ENCODE results near the gene LUZP1.

The LUZP1 gene

DNA sequence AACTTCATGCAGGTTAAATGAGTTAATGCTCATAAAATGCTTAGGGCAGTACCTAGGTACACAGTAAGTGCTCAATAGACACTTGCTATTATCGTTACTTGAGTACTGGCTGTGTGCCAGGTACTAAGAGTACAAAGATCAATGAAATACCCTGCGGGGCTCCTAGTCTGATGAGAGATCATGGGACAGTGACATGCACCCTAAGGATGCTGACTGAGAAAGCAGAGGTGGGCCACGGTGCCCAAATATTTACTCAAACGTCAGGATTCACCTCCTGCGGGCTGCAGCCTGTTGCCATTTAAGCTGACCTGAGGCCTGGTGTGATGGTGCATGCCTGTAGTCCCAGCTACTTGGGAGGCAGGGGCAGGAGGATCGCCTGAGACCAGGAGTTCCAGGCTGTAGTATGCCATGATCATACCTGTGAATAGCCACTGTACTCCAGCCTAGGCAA, 19.8 kb upstream of the LUZP1 start:
- no peak for DNase-seq (ENCODE audit: low read depth)

DNA sequence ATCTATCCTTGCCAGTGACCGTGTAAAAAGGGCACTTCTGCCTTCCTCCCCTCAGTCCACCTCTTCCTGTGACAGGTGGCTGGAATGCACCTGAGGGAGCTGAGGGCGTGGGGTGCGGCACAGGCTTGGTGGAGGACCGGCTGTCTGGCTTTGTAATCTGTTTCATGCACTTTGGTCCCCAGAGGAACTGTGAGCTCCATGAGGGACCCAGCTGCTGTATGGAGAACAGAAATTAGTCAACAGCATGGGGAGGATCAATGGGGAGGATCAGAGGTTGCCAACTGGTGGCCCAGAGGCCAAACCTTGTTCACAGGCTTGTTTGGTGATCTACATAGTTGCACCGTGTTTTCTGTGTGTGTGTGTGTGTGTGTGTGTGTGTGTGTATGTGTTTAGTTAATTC, 19.0 kb upstream of the LUZP1 start:
- DNase-seq (ENCODE audit: low read depth), result no peak

DNA sequence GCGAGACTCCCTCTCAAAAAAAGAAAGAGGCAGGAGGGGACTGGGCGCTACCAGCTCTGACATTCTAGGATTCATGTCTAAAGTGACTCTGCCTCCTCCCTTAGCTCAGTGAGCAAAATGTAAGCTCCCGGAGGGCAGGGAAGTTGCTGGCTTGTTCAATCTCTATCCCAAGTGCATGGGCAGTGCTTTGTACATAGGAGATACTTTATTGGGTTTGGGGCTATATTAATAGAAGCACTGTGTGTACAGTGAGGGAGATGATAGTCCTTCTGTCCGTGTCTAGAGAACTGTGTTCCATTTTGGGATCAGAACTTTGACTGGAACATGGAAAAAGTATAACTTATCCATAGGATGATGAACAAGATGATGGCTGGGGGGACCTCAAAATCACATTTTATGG, 16.7 kb upstream of the LUZP1 start:
- DNase-seq (ENCODE audit: low read depth), result no peak

DNA sequence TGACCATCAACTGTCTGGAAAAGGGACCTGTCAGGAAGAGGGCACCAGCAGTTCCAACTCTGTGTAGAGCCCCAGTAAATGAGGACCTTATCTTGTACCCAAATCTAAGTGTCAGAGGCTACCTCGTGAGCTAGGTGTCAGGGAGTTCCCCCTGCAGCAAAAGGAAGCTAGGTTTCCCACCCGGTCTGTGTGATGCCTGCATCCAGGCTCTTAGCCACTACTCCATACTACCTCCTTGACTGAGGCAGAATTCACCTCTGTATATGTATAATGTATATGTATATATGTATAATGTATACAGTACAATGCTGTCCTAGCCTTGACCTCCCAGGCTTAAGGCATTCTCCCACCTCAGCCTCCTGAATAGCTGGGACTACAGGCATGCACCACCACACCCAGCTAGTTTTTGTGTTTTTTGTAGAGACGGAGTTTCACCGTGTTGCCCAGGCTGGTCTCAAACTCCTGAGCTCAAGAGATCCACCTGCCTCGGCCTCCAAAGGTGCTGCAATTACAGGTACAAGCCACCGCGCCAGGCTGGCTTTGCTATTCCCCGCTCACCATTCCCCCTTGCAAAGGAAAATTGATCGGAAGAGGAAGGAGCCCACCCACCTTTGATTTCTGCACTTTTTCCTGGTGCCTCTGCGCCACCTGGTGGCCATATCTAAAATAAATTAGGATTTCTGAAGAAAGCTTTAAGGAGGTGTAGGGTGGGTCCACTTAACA, 15.7 kb upstream of the LUZP1 start:
- DNase-seq (ENCODE audit: low read depth), result no peak

DNA sequence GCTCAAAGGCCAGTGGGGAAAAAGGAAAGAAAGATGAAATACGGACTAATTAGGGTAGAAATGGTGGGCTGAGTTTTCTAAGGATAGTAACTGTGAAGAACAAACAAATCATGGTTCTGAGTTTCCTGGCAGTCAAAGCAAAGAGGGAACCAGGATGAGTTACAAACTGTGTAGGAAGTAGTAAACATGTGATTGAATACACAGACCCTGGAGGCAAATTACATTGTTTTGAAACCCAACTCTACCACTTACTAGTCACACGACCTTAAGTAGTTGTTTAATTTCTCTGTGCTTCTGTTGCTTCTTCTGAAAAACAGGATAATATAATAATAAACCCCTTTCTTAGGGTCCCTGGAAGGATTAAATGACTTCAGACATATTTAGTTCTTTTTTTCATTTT, 11.2 kb upstream of the LUZP1 start:
- no peak for DNase-seq (ENCODE audit: low read depth)

DNA sequence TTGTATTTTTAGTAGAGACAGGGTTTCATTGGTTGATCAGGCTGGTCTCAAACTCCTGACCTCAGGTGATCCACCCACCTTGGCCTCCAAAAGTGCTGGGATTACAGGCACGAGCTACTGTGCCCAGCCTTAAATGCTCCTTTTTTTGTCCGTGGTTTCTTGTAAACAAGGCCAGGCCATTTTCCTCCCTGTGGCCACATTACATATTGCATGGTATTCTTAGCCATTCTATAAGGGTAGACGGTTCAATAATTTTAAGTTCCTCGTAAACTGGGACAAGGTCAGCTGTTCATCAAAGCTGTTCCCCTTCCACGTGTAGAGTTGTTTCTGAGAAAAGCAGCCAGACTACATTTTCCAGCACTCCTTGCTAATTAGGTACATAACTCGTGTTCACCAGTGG, 10.3 kb upstream of the LUZP1 start:
- no peak for DNase-seq (ENCODE audit: low read depth)

DNA sequence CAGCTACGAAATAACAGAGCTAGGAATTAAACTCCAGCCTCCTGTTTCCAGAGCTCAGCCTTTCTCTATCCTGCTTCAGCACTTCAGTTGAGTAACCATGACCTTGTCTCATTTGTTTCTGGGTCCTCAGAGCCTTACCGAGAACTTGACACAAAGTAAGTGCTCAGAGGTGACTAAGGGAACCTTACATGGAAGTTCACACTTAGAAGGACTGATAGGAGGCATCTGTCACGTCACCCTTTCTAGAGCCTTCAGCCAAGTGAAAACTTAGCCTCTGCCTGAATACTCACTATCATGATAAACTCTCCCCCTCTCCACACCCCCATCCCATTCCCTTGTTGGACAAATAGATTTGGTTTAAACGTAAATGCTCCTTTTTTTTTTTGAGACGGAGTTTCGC, 9.8 kb upstream of the LUZP1 start:
- no peak for DNase-seq (ENCODE audit: low read depth)

DNA sequence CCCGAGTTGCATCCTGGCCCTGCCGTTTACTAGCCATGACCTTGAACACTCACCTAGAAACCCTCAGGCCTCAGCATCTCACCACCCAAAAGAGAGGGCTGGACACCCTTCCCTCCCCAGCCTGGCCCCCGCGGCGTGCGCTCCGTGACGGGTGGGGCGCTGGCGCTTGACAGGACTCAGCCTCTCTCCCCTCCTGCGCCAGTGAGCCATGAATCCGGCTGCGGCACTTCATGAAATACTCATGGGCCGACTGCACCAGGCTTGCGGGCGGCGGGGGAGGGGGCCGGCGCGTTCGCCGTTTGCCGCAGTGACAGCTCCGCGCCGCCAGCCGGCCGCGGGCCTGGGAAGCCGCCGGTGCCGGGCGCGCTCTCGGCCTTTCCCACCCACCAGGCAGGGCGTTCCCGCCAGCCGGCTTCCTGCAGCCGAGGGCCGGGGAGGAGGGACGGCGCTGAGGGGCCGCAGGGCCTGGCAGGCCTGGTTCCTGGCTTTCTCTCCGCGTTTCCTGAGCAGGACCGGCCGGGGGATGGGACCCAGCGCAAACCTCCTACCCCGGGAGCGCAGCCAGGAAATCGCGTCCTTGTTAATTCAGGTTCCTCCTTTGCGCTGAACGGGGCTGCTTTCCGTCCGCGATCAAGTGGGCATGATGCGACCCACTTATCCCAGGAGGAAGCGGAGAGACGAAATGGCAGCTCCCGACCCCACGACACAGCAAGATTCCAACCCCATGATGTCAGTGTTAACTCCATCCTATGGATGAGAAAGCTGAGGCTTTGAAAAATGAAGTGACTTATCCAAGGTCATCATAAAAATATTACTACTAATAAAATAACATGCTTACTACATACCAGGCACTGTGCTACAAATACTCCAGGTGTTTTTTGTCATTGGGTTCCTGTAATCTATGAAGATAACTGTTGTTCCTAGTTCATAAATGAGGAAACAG, 9.1 kb upstream of the LUZP1 start:
- DNase-seq (ENCODE audit: low read depth), result peak; percentile 29

DNA sequence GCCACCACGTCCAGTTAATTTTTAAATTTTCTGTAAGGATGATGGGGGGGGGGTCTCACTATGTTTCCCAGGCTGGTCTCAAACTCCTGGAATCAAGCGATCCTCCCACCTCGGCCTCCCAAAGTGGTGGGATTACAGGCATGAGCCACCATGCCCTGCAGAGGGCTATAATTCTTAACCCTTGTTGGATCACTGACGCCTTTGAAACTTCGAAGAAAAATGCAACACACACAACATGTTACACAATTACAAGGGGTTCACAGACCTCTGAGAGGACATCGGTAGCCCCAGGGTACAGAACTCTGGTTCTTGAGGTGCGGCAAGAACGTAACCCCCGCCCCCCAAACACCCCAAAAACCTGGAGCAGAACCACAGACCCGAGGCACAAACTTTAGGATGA, 8.4 kb upstream of the LUZP1 start:
- DNase-seq (ENCODE audit: low read depth), result no peak

DNA sequence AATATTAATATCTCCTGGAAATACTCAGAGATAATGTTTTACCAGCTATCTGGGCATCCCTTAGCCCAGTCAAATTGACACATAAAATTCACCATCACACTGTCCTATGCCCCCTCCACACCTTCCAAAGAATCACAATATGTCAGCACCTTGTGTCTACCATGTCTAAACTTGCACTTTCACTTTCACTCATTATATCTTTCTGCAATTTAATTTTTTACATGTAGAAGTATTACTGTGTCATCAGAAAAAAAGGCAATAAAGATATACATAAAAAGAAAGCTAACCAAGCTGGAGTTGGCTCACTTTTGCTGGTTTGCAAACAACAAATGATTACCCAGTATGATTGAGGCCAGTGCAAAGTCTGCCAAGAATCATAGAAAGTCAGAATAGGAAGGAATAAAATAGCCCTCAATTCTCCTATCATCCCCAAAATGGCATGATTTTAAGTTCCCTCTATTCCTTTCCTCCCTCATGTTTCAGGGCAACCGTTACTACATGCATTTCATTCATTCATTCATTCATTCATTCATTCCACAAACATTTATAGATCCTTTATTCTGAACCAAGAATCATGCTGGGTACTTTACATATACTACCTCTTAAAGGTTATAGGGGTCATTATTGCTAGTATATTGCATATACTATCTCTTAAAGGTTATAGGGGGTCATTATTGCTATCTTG, 5.9 kb upstream of the LUZP1 start:
- DNase-seq (ENCODE audit: low read depth), result no peak

DNA sequence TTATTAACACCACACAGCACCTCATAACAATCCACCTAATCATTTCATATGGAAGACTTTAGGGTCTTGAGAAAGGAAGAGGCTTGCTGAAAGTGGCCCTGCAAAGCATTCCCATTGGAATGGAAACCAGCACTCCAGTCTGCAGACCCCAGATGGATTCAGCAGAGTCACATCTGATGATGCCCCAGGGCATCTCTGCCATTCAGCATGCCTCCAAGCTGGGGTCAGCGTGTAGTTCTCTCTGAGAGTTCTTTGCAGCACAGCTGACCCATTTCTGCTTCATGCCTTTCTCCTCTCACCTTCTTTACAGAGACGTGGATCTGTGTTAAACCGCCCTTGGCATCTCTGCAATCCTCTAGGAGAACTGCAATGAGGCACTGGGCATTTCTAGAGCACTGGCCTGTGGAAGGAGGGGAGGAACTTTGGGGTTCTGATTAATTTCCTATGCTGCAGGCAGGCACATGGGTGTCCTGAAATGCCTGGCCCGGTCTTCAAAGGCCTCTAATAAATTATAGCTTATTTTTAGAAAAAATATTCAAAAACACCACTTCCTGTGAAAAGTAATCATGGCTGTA, 2.6 kb upstream of the LUZP1 start:
- DNase-seq (ENCODE audit: low read depth), result no peak

DNA sequence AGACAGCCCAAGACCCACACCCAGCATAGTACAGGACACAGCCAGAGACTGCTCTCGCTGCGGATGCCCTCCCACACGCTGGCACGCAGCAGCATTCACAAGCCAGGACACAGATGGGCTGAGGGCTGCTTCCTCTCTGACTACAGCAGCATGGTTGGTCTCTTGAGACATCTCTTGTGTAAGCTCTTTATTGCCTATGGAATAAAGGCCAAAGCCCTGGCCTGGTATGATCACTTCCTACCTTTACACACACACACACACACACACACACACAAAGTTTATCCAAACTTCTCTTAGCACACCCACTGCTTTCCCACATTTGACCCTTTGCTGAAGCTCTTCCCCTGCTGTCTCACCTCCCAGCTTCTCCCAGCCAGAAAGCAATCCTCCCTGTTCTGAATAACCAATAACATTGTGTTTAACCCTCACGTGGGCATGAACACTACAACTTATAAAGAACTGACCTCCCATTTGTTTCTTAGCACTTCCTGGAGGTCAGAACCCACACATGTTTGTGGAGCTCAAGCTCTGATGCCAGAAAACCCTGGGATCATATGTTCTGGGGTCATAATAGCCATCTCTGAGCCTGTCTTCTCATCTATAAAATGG, 1.2 kb upstream of the LUZP1 start:
- no peak for DNase-seq (ENCODE audit: low read depth)

DNA sequence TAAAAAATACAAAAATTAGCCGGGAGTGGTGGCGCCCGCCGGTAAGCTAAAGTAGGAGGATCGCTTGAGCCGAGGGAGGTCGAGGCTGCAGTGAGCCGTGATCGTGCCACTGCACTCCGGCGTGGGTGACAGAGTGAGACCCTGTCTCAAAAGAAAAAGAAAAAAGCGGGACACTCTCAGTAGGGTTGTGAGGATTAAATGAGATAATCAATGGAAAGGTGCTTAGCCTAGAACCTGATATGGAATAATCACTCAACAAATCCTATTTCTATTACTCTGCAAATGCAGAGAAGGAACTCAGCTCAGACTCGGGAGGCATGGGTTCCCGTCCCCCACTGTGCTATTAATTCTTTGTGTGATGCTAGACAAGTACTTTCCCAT, 529 bp upstream of the LUZP1 start:
- DNase-seq (ENCODE audit: low read depth), result no peak

DNA sequence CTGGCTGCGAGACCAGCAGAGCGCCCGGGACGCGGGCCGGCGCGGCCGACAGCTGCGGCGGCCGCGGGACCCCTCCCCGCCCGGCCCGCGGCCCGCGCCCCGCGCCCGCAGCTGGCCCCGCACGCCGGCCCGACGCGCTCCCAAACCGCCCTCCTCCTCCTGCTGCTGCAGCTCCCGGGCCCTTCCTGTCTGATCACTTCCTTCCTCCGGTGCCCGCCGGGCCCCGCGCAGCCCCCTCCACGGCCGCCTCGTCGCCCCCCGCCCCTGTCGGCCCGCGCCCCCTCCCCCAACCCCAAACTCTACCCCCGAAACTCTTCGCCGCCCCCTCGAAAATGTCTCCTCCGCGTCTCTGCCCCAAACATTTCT, 594 bp downstream of the LUZP1 start:
- peak; percentile 9 for DNase-seq (ENCODE audit: low read depth)

DNA sequence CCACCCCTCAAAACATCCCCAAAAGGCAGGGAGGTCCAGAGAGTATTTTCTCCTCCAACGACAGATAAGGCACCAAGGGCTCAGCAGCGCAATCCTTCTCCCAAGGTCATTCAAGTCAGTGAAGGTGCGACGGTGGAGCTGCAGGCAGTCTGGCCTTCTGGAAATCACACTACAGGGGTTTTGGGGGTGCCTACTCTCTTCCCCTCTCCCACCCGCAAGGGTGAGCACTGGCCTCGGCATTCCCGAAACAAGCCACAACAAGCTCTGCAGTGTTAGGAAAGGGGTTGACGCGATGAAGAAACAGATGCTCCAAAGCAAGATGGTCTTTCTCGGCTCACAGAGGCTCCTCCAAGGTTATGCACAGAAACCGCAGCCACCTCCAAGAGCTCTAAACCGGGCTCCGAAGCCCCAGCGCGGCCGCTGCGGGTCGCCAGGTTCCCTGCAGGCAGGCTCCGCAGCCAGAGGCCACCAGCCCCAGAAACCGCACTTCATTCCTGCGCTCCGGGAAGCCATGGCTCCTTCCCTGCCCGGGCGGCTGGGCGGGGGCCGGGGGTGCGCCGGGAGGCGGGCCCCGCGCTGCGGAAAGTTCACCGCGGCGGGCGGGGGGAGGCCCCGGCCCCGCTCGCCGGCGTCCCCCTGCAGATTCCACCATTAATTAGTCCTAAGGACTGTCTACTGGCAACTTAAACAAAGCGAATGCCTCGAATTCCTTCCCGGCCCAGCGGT, 1.1 kb downstream of the LUZP1 start:
- peak; percentile 21 for DNase-seq (ENCODE audit: low read depth)

DNA sequence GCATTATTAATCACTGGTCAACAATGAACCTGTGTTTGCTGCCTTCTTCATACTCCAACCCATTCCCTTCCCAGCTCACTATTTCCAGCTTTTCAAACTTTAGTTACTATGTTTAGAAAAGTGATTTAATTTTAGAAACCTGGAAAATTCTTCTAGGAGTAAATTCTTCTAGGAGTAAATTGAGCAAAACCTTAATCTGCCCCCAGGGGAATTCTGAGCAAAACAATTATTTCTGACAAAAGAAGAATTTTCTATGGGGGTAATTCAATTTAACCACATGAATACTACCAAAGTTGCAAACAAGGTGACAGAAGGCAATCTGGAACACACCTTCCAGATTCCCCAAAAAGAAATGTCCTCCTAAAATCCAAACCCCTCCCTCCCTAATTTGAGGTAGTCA, 1.8 kb downstream of the LUZP1 start:
- no peak for DNase-seq (ENCODE audit: low read depth)

DNA sequence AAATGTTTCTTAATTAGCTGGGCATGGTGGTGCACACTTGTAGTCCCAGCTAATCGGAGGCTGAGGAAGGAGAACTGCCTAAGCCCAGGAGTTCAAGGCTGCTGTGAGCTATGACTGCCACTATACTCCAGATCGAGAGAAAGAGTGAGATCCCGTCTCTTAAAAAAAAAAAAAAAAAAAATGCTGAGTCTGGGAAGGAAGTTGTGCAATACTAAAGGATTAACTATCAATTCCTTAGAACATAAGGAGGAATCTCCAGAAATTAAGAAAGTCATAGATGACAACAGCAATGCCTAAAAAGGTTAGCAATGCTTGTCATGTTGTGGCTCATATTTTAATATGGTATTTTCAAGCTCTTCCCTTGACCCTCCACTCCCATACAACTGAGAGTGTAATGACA, 5.3 kb downstream of the LUZP1 start:
- DNase-seq (ENCODE audit: low read depth), result no peak

DNA sequence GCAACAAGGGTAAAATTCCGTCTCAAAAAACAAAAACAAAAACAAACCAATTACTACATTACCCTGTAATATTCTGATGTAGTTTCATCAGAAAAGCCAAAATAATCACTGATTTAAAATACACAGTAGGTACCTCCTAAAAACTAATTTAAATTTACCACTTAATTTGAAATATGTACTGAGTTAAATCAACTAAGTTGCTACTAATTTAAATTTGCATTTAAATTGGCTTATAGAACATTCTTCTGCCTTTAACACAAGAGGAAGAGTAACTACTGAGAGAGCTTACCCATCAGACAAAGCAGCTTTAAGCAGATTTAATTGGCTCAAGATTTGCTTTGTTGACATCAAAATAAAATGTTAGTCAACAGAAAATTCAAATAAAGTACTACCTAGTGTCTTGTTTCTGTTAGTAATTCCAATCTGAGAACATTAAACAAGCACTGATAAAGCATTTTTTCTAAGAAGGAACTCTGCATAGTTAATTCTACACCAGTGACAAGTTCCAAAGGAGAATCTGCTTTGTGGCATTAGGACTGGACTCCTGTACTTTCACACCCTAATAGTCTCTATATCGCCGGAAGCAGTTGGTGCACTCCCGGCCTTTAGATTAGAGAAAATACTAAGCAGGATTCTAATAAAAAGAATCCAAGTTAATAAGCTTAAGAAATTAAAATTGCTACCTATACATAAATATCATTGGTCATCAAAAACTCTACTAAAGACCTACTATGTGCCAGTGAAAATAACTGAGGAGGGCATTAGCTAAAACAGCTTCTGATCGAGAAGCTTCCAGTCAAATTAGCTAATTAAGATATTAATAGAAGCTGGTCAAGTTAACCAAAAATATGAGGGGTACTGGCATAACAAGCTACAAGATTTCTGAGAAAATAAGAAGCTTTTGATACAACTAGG, 8.4 kb downstream of the LUZP1 start:
- DNase-seq (ENCODE audit: low read depth), result no peak

DNA sequence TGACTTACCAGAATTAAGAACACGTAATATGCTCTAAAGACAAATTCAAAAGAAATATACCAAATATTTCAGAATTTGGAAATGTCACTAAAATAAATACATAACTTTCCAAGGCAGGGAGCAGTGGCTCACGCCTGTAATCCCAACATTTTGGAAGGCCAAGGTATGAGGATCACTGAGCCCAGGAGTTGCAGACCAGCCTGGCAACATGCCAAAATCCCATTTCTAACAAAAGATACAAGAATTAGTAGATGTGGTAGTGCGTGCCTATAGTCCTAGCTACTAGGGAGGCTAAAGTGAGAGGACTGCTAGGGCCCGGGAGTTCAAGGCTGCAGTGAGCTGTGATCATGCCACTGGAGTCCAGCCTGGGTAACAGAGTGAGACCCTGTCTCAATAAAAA, 11.7 kb downstream of the LUZP1 start:
- DNase-seq (ENCODE audit: low read depth), result no peak

DNA sequence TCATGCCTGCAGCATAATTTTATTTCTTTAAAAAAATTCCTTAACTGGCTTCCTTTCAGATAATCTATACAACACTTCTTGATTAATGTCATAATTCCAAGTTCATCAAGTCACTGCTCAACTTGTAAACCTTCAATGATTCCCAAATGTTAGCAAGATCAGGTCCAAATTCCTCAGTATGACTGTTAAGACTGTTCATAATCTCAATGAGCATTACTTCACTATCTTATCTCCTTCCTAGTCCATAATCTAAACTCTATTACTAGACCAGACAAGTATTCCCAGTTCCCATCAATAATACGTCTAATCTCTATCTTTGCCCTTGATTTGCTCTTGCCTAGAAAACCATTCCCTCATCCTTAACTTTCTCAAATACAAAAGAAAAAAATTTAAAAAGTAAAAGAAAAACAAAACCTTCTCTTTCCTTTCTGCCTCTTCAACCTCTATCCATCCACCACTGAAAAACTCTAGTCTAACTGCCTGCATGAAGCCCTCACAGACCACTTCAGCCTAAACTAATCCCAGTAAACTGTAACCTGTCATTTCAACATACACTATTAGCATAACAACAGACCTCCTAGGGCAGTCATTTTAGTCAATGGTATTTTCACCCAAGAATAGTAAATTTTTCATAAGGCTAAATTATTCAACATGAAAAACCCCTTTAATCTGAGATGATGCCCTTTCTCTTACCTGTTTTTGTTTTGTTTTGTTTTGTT, 15.5 kb downstream of the LUZP1 start:
- no peak for DNase-seq (ENCODE audit: low read depth)

Measured in activated T-helper 1 cell treated with Interleukin-2 at 50 U/mL for 16 hours (primary cell).